ENCODE results near the gene WDR13.

The WDR13 gene

DNA sequence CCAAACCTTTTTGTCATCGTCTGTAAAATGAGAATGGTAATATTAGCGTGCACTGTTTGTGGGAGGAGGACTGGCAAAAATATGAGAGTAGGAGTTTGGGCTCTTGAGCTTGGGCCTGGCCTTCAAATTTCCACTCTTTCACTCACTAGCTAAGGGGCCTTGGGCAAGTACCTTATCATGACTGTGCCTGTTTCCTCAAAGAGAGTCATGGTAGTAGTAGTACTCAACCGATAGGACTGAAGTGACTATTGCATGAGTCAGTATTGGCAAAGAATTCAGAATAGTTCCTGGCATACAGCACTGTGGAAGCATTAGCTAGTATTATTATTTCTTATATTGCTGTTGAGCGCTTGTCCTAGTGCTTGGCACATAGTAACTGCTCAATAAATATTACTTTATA is 39.0 kb upstream of the WDR13 start:
- Histone ChIP-seq H3K4me3 (ENCODE audit: low read length, poor library complexity, severe bottlenecking) (no peak overlapping the region), H3K9me2 (replicated peaks; ENCODE audit: low read depth, low read length) (no peaks in the 10 kb centered on the region), H3K4me2 (ENCODE audit: low read depth, low read length, poor library complexity, severe bottlenecking) (no peak overlapping the region), H3K9me3 (ENCODE audit: insufficient read depth, low read depth, low read length) (no peaks in the 10 kb centered on the region), H2AFZ (ENCODE audit: low read length) (no peak overlapping the region), H4K20me1 (ENCODE audit: insufficient read depth, low read length, poor library complexity, severe bottlenecking) (no peaks in the 10 kb centered on the region), H3K4me1 (ENCODE audit: insufficient read depth, low read length, poor library complexity, severe bottlenecking) (no peaks in the 10 kb centered on the region), H3K36me3 (ENCODE audit: insufficient read depth, low read length) (peaks cover 17% of the 10 kb centered on the region; the same call in 1 of the 2 replicates), H3K79me2 (ENCODE audit: insufficient read depth, low read length) (no peaks in the 10 kb centered on the region), H3K9ac (ENCODE audit: low read depth, low read length, poor library complexity, severe bottlenecking) (no peak overlapping the region), H3K27me3 (ENCODE audit: insufficient read depth, low read length, poor library complexity, severe bottlenecking) (no peaks in the 10 kb centered on the region), H3F3A (ENCODE audit: low read depth) (no peaks in the 10 kb centered on the region)
- TF ChIP-seq, protein P1, sequence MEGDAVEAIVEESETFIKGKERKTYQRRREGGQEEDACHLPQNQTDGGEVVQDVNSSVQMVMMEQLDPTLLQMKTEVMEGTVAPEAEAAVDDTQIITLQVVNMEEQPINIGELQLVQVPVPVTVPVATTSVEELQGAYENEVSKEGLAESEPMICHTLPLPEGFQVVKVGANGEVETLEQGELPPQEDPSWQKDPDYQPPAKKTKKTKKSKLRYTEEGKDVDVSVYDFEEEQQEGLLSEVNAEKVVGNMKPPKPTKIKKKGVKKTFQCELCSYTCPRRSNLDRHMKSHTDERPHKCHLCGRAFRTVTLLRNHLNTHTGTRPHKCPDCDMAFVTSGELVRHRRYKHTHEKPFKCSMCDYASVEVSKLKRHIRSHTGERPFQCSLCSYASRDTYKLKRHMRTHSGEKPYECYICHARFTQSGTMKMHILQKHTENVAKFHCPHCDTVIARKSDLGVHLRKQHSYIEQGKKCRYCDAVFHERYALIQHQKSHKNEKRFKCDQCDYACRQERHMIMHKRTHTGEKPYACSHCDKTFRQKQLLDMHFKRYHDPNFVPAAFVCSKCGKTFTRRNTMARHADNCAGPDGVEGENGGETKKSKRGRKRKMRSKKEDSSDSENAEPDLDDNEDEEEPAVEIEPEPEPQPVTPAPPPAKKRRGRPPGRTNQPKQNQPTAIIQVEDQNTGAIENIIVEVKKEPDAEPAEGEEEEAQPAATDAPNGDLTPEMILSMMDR (conservative IDR thresholded peaks at IDR 0.05; ENCODE audit: low read length), result no peak
- TF ChIP-seq EZH2phosphoT487 (IDR thresholded peaks at IDR 0.05; ENCODE audit: borderline replicate concordance), result no peak

DNA sequence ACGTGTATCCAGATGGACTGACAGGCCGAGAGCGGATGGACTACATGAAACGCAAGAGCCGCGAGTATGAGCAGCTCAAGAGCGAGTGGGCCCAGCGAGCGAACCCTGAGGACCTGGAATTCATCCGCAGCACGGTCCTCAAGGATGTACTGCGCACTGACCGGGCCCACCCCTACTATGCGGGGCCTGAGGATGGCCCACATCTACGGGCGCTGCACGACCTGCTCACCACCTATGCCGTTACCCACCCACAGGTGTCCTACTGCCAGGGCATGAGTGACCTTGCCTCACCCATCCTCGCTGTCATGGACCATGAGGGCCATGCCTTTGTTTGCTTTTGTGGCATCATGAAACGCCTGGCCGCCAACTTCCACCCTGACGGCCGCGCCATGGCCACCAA is 37.7 kb upstream of the WDR13 start:
- no peak overlapping the region for H3K4me3 ChIP-seq (ENCODE audit: low read length, poor library complexity, severe bottlenecking)
- H4K20me1 ChIP-seq (ENCODE audit: insufficient read depth, low read length, poor library complexity, severe bottlenecking), result no peaks in the 10 kb centered on the region
- no peaks in the 10 kb centered on the region for H3F3A ChIP-seq (ENCODE audit: low read depth)
- no peak overlapping the region for H3K9ac ChIP-seq (ENCODE audit: low read depth, low read length, poor library complexity, severe bottlenecking)
- H3K9me3 ChIP-seq (ENCODE audit: insufficient read depth, low read depth, low read length), result no peaks in the 10 kb centered on the region
- H2AFZ ChIP-seq (ENCODE audit: low read length), result no peak overlapping the region
- no peaks in the 10 kb centered on the region for H3K9me2 ChIP-seq (replicated peaks; ENCODE audit: low read depth, low read length)
- TF ChIP-seq, protein P1 (conservative IDR thresholded peaks at IDR 0.05; ENCODE audit: low read length), result no peak
- no peak for TF ChIP-seq EZH2phosphoT487 (IDR thresholded peaks at IDR 0.05; ENCODE audit: borderline replicate concordance)
- H3K4me1 ChIP-seq (ENCODE audit: insufficient read depth, low read length, poor library complexity, severe bottlenecking), result no peaks in the 10 kb centered on the region
- H3K79me2 ChIP-seq (ENCODE audit: insufficient read depth, low read length), result no peaks in the 10 kb centered on the region
- H3K4me2 ChIP-seq (ENCODE audit: low read depth, low read length, poor library complexity, severe bottlenecking), result no peak overlapping the region
- no peaks in the 10 kb centered on the region for H3K27me3 ChIP-seq (ENCODE audit: insufficient read depth, low read length, poor library complexity, severe bottlenecking)
- peaks cover 17% of the 10 kb centered on the region; the same call in 1 of the 2 replicates for H3K36me3 ChIP-seq (ENCODE audit: insufficient read depth, low read length)

- Histone ChIP-seq H3K4me3 (ENCODE audit: low read length, poor library complexity, severe bottlenecking) (no peak overlapping the region), H3K79me2 (ENCODE audit: insufficient read depth, low read length) (no peaks in the 10 kb centered on the region), H3K9ac (ENCODE audit: low read depth, low read length, poor library complexity, severe bottlenecking) (no peak overlapping the region), H3K9me3 (ENCODE audit: insufficient read depth, low read depth, low read length) (no peaks in the 10 kb centered on the region), H2AFZ (ENCODE audit: low read length) (no peak overlapping the region), H3K27me3 (ENCODE audit: insufficient read depth, low read length, poor library complexity, severe bottlenecking) (no peaks in the 10 kb centered on the region), H3F3A (ENCODE audit: low read depth) (no peaks in the 10 kb centered on the region), H3K4me2 (ENCODE audit: low read depth, low read length, poor library complexity, severe bottlenecking) (no peak overlapping the region), H4K20me1 (ENCODE audit: insufficient read depth, low read length, poor library complexity, severe bottlenecking) (no peaks in the 10 kb centered on the region), H3K36me3 (ENCODE audit: insufficient read depth, low read length) (peaks cover 17% of the 10 kb centered on the region; the same call in 1 of the 2 replicates), H3K9me2 (replicated peaks; ENCODE audit: low read depth, low read length) (no peaks in the 10 kb centered on the region), H3K4me1 (ENCODE audit: insufficient read depth, low read length, poor library complexity, severe bottlenecking) (no peaks in the 10 kb centered on the region)
- TF ChIP-seq EZH2phosphoT487 (IDR thresholded peaks at IDR 0.05; ENCODE audit: borderline replicate concordance), result no peak
- TF ChIP-seq, protein P1 (conservative IDR thresholded peaks at IDR 0.05; ENCODE audit: low read length), result no peak
Observed at GRCh38 chrX:48560056-48560455, 37.2 kb upstream of the WDR13 start.

Measured in Loucy (cell line).